ENCODE measurements around the gene FMNL3.

The FMNL3 gene

DNA sequence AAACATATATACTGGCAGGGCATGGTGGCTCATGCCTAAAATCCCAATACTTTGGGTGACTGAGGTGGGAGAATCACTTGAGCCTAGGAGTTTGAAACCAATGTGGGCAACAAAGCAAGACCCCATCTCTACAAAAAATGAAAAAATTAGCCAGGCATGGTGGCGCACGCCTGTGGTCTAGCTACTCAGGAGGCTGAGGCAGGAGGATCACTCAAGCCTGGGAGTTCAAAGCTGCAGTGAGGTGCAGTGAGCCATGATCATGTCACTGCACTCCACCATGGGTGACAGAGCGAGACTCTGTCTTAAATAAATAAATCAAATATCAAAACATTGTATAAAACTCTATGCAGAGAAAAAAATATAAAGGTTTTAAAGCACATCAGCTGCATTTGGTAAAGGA lies 5.2 kb downstream of the FMNL3 start:
- TF ChIP-seq, protein P1, sequence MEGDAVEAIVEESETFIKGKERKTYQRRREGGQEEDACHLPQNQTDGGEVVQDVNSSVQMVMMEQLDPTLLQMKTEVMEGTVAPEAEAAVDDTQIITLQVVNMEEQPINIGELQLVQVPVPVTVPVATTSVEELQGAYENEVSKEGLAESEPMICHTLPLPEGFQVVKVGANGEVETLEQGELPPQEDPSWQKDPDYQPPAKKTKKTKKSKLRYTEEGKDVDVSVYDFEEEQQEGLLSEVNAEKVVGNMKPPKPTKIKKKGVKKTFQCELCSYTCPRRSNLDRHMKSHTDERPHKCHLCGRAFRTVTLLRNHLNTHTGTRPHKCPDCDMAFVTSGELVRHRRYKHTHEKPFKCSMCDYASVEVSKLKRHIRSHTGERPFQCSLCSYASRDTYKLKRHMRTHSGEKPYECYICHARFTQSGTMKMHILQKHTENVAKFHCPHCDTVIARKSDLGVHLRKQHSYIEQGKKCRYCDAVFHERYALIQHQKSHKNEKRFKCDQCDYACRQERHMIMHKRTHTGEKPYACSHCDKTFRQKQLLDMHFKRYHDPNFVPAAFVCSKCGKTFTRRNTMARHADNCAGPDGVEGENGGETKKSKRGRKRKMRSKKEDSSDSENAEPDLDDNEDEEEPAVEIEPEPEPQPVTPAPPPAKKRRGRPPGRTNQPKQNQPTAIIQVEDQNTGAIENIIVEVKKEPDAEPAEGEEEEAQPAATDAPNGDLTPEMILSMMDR (IDR thresholded peaks at IDR 0.05) = no peak

DNA sequence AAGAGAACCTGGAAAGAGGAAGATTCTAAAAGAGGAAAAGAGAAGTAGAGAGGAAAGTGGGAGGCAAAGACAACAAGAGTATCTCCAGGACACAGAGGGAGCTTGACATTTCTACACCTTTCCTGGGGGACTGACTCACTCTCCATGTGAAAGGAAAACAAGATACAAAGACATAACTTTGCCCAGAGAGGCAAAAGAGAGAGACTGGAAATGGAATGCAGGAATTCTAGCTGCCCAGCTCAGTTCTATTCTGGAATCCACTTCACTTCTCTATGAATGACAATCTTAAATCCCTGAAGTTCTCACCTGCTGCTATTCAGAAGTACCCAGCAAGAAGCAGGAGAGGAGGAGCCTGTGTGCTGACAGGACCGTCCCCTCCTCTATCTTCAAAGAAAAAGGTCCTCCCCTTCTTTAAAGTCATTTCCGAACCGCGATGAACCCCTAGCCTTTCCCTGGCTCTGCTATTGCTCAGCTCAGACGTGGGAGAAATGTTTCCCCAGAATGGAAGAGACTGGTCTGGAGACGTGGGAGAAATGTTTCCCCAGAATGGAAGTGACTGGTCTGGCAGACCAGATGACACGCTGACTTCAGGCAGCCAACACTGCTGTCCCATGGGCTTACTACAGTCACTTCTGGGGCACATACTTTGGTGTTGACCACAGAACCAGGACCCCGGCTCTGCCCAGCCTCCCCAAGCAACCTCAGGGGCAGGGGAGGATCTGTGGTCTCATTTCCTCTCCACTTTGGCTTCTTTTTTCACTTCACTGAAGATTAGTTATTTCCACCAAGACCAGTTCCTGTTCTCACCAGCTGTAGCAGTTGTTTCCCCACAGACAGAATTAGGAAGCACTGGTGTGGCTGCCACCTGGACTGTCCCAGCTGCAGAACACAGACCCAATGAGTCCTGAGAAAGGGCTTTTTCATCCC lies 8.3 kb downstream of the FMNL3 start:
- TF ChIP-seq, protein P1 (IDR thresholded peaks at IDR 0.05) = no peak

DNA sequence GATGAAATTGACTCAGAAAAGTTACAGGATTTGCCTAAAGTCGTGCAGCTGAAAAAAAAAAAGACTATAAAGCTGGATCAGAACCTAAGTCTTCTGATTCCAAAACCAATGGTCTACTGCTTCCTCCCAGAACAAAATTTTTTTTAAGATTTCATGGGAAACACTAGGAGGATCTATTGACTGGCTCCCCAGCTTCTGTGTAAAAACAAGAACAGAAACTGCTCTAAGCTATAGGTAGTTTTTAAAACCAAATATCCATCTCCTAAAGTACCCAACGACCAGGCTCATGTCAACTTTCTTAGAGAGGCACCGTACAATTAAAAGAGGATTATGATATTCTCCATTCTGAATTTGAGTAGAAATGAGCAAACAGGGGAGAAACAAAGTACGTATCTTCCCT lies 9.4 kb downstream of the FMNL3 start:
- TF ChIP-seq, protein P1 (IDR thresholded peaks at IDR 0.05) = no peak

DNA sequence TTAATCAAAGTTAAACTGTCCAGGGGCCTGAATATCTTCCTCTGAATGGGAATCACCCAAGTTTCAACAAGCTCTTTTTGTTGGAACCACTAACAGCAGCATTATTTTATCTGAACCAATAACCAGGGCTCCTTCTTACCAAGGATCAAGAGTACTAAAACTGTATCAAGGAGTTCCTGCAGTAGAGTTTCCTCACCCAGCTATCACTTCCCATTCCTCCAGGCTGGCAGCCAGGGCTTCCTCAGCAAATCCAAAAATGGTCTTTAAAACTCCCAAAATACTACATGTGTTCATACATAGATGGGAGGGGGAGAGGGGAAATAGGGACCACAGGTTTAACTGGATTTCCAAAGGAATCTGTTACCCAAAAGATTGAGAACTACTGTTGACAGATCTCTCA lies 10.5 kb downstream of the FMNL3 start:
- TF ChIP-seq, protein P1 (IDR thresholded peaks at IDR 0.05) = no peak

DNA sequence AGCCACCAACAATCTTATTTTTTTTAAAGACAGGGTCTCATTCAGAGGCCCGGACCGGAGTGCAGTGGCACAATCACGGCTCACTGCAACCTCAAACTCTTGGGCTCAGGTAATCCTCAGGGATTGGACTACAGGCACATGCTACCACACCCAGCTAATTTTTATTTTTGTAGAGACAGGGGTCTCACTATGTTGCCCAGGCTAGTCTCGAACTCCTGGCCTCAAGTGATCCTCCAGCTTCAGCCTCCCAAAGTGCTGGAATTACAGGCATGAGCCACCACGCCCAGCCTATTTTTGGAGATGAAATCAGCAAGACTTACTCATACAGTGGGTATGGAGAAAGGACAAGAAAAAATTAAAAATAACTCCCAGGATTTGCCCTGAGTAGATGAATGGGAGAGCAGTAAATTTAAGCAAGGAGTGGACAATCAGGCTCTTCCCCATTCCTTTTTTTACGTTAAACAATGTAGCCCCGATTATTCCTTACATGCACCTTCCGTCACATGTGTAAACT lies 13.2 kb downstream of the FMNL3 start:
- TF ChIP-seq, protein P1 (IDR thresholded peaks at IDR 0.05) = no peak

DNA sequence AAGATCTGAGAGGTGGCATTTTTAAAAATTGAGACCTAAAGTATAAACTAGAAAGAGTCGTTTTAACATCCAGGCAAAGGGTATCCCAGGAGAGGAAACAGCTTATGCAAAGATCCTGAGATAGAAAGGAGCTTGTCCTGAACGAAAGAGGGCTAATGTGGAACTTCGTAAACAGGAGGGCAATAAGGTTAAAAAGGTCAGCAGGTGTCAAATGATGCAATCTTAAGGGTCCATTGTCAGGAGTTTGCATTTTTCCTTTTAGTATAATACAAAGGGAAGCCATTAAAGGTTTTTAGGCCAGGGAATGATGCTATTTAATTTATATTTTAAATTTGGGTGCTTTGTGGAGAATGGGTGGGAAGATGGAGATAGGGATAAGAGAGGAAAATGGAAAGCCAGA lies 14.4 kb downstream of the FMNL3 start:
- TF ChIP-seq, protein P1 (IDR thresholded peaks at IDR 0.05) = no peak

DNA sequence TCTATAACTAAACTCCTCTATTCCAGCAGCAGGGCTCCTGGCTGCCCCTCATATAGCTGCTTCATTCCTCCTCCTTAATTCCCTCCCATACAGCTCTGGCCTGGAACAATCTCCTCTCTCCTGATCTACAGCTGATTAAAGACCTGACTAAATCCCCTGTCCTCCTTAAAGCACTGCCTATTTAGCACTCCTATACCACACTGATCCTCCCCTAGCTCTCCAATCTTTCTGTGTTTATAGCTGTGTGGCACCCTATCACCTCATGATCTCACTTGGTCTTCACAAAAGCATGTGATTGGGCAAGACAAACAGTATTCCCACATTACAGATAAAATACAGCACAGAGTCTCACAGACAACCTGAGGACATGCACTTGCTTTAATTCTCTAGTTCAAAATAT lies 17.4 kb downstream of the FMNL3 start:
- TF ChIP-seq, protein P1 (IDR thresholded peaks at IDR 0.05) = no peak
